Gastrocnemius medialis (tissue), 4 donors: ENCODE results near the gene SLFN5. TPM values are rescaled to one million over a fixed set of nuclear protein-coding genes. Genes with fewer than 3 reads are reported as not detected.
A peak's percentile ranks its signal among the peaks of the same experiment; 100 is the strongest.
"Not testable (repeated sequence)": the region's sequence is repeated elsewhere in the genome, so short reads cannot be mapped to it uniquely, and the experiment has no call there.

Source experiments
- ATAC-seq, 2 donors: fragments of 150-250 bp; one replicate each; pipeline ENCODE4 v1.9.1; 2016
- DNase-seq, 2 donors: peaks; one replicate each; pipeline ENCODE4 v3.0.0-alpha.2; 2019
- H3K27ac ChIP-seq, 4 donors: fragments of 200-600 bp; sonication (generic); 1 replicate in 1 of 4; 2 replicates in 3 of 4; pipeline ENCODE4 v1.5.1; 2016 to 2018; ENCODE audit warnings: mild to moderate bottlenecking in 2 of 4, moderate library complexity in 1 of 4
- H3K27me3 ChIP-seq, 3 donors: fragments of 200-600 bp; sonication (generic) in 2 of 3; 1 replicate in 1 of 3; 2 replicates in 2 of 3; pipeline versions ENCODE4 v1.5.1 to v1.6.0; 2016 to 2019; ENCODE audit warnings: mild to moderate bottlenecking in 1 of 3, moderate library complexity in 1 of 3
- H3K36me3 ChIP-seq, 2 donors: fragments of 200-600 bp; sonication (generic) in 1 of 2; one replicate each; pipeline ENCODE4 v1.5.1; 2017 to 2018
- H3K4me1 ChIP-seq, 2 donors: fragments of 200-600 bp; sonication (generic) in 1 of 2; one replicate each; pipeline ENCODE4 v1.5.1; 2016 to 2017; ENCODE audit warnings: mild to moderate bottlenecking in 2 of 2
- H3K4me3 ChIP-seq, 4 donors: fragments of 200-600 bp; sonication (generic) in 3 of 4; 1 replicate in 1 of 4; 2 replicates in 3 of 4; pipeline ENCODE4 v1.5.1; 2016 to 2019; ENCODE audit warnings: mild to moderate bottlenecking in 2 of 4
- H3K9me3 ChIP-seq, 3 donors: fragments of 200-600 bp; sonication (generic) in 2 of 3; 1 replicate in 1 of 3; 2 replicates in 2 of 3; pipeline ENCODE4 v1.5.1; 2016 to 2019
- CTCF ChIP-seq, 5 experiments: fragments of 450-650 bp in 3 of 5; fragments of 200-600 bp in 2 of 5; sonication (generic) in 2 of 5; IDR thresholded peaks in 4 of 5; conservative IDR thresholded peaks in 1 of 5; 1 replicate in 4 of 5; 2 replicates in 1 of 5; pipeline ENCODE4 v1.5.1; 2016 to 2019; ENCODE audit warnings: antibody characterized with exemption in 5 of 5, mild to moderate bottlenecking in 3 of 5, moderate library complexity in 3 of 5
- POLR2A ChIP-seq, 2 donors: fragments of 450-650 bp; IDR thresholded peaks; one replicate each; pipeline ENCODE4 v1.6.1; 2017; ENCODE audit warnings: antibody characterized with exemption in 2 of 2, mild to moderate bottlenecking in 2 of 2, moderate library complexity in 2 of 2
- in situ Hi-C, 4 donors: fragments of 200-750 bp; cut with MboI; loops; one replicate each; pipeline versions ENCODE4 v1.15.0 to v1.8.0; 2017; ENCODE audit warnings: low sequenced_read_pairs in 4 of 4
- intact Hi-C: fragments of 100-400 bp; cut with DNase I; formaldehyde crosslinking; loops from one replicate; pipeline ENCODE4 v1.15.1; 2023; ENCODE audit warnings: low total_unique reads
- total RNA-seq, 4 donors: library from RNA; depleted of rRNA; stranded (reverse); fragments of >200 nt; gene quantifications; one replicate each; pipeline versions ENCODE4 v1.1.0 to v1.2.3, GENCODE V29; 2016

SLFN5 gene
- total RNA-seq, 4 donors from 2014 or later: 25.3 to 79.3 (median 37.4) TPM

GRCh38 chr17:35218915-35219314 lies 24.0 kb upstream of the SLFN5 start:
- Histone ChIP-seq H3K36me3 (no peaks in the 10 kb centered on the region), H3K27ac (peak overlapping the region in 3 of 4 donors; percentile 11 to 48 (median 42)), H3K9me3 (no peaks in the 10 kb centered on the region), H3K27me3 (no peaks in the 10 kb centered on the region), H3K4me3 (no peak overlapping the region), H3K4me1 (peaks cover 0 to 7% of the 10 kb centered on the region in 2 donors)
- in situ Hi-C loops: no loop called here
- no peak for DNase-seq
- intact Hi-C loops: no loop called here
- TF ChIP-seq CTCF (IDR thresholded peaks at IDR 0.05 in 4 of 5, conservative IDR thresholded peaks at IDR 0.05 in 1 of 5) (no peak), POLR2A (IDR thresholded peaks at IDR 0.05) (no peak)
- ATAC-seq: no peak

DNA sequence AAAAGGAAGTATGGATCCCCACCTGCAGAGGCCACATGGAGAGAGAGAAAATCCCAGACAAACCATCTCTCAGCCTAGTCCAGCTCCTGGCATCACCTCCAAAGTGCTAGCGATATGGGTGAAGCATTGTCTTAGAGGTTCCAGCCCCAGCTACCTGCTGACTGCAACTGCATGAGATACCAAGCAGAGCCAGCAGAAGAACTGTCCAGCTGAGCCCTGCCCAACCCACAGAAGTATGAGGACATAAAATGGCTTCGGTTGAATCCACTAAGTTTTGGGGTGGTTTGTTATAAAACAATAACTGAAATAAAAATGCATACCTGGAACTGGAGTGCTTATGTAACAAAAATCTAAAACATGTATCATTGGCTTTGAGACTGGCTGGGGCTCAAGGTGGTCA lies 20.4 kb upstream of the SLFN5 start:
- in situ Hi-C loops (no loop called here), intact Hi-C loops (no loop called here)
- Histone ChIP-seq H3K27ac (no peak overlapping the region), H3K36me3 (no peaks in the 10 kb centered on the region), H3K9me3 (no peaks in the 10 kb centered on the region), H3K4me3 (no peak overlapping the region), H3K27me3 (no peaks in the 10 kb centered on the region), H3K4me1 (peaks cover 0 to 7% of the 10 kb centered on the region in 2 donors)
- TF ChIP-seq POLR2A (IDR thresholded peaks at IDR 0.05) (no peak), CTCF (IDR thresholded peaks at IDR 0.05 in 4 of 5, conservative IDR thresholded peaks at IDR 0.05 in 1 of 5) (no peak)
- DNase-seq (no peak), ATAC-seq (no peak)

GRCh38 chr17:35224436-35224835 lies 18.4 kb upstream of the SLFN5 start:
- no peaks in the 10 kb centered on the region for H3K9me3 ChIP-seq
- H3K4me3 ChIP-seq: no peak overlapping the region
- DNase-seq: no peak
- no peaks in the 10 kb centered on the region for H3K27me3 ChIP-seq
- peaks cover 0 to 1% of the 10 kb centered on the region in 2 donors for H3K4me1 ChIP-seq
- TF ChIP-seq POLR2A (IDR thresholded peaks at IDR 0.05): no peak
- intact Hi-C loops (no loop called here), in situ Hi-C loops (no loop called here)
- no peak overlapping the region for H3K27ac ChIP-seq
- ATAC-seq: no peak
- no peaks in the 10 kb centered on the region for H3K36me3 ChIP-seq

GRCh38 chr17:35227546-35227945 lies 15.3 kb upstream of the SLFN5 start:
- H3K9me3 ChIP-seq: no peaks in the 10 kb centered on the region
- intact Hi-C loops (no loop called here), in situ Hi-C loops (loop anchor here in 1 of 4 donors (25.0 kb wide), 1 partner anchor 110 kb away; no protein-coding TSS in a partner anchor)
- TF ChIP-seq POLR2A (IDR thresholded peaks at IDR 0.05): no peak
- TF ChIP-seq CTCF (IDR thresholded peaks at IDR 0.05 in 4 of 5, conservative IDR thresholded peaks at IDR 0.05 in 1 of 5): no peak
- ATAC-seq (no peak), DNase-seq (no peak)
- no peak overlapping the region for H3K27ac ChIP-seq
- no peak overlapping the region for H3K4me3 ChIP-seq
- H3K4me1 ChIP-seq: no peaks in the 10 kb centered on the region
- no peaks in the 10 kb centered on the region for H3K27me3 ChIP-seq
- H3K36me3 ChIP-seq: no peaks in the 10 kb centered on the region

DNA sequence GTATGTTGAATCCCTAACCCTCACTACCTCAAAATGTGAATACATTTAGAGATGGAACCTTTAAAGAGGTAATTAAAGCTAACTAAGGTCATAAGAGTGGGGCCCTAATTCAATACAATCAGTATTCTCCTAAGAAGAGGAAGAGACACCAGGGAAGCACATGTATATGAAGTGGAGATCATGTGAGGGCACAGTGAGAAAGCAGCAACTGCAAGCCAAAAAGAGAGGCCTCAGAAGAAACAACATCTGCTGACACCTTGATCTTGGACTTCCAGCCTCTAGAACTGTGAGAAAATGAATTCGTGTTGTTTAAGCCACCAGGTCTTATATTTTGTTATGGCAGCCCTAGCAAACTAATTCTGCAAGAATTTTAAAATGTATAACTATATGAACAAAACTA lies 13.2 kb upstream of the SLFN5 start:
- Histone ChIP-seq H3K36me3 (no peaks in the 10 kb centered on the region), H3K9me3 (no peaks in the 10 kb centered on the region), H3K4me1 (no peaks in the 10 kb centered on the region), H3K4me3 (no peak overlapping the region), H3K27ac (no peak overlapping the region), H3K27me3 (no peaks in the 10 kb centered on the region)
- DNase-seq: no peak
- in situ Hi-C loops: loop anchor here in 1 of 4 donors (25.0 kb wide), 1 partner anchor 108 kb away; no protein-coding TSS in a partner anchor
- no peak for ATAC-seq
- intact Hi-C loops: no loop called here
- TF ChIP-seq POLR2A (IDR thresholded peaks at IDR 0.05) (no peak), CTCF (IDR thresholded peaks at IDR 0.05 in 4 of 5, conservative IDR thresholded peaks at IDR 0.05 in 1 of 5) (no peak)

- in situ Hi-C loops: loop anchor here in 1 of 4 donors (25.0 kb wide), 1 partner anchor 103 kb away; no protein-coding TSS in a partner anchor
- H3K4me1 ChIP-seq, H3K9me3 ChIP-seq, H3K27me3 ChIP-seq, H3K4me3 ChIP-seq, intact Hi-C loops, ATAC-seq, H3K36me3 ChIP-seq, DNase-seq, H3K27ac ChIP-seq: not testable (repeated sequence)
These were observed 8.6 kb upstream of the SLFN5 start for GRCh38 chr17:35234315-35234714.
